Measurements from ENCODE around the gene PTCHD4.
A peak's percentile ranks its signal among the peaks of the same experiment; 100 is the strongest.

Gene PTCHD4

DNA sequence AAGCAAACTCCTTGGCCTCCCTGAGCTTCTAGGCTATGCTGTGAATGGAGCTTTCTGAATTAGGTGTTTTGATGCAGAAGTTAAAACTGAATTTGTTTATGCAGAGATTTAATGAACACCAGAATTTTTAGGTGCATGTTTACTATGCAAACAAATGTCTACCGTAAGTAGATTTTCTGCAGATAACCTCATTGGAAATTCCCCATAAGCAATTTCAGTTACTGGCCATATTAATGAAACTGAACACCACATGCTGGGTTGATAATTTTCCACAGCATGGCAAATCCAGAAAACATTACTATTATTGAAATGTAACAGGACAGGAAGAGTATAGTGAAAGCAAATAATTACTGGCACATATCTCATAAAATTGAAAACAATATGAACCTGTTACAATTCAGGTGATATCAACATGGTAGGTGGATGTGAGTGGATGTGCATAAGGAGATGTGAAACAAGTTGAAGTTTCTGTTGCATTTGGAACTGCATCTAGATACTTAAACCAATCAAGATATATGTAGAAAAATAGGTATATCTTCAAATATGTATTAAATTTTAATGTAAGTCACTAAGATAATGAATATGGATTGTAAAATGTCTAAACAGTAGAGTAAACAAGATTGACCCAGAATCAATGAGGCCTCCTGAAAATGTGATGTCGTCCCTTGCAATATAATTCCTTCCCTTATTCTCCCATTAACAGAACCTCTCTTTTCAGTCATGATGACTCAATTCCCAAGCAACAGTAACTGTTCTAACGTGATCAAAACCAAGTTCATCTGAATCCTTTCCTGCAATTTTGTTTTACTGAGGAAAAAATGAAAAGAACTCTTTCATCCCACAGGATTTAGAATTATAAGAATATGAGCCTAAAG, 11.0 kb downstream of the PTCHD4 start:
- DNase-seq: no peak

DNA sequence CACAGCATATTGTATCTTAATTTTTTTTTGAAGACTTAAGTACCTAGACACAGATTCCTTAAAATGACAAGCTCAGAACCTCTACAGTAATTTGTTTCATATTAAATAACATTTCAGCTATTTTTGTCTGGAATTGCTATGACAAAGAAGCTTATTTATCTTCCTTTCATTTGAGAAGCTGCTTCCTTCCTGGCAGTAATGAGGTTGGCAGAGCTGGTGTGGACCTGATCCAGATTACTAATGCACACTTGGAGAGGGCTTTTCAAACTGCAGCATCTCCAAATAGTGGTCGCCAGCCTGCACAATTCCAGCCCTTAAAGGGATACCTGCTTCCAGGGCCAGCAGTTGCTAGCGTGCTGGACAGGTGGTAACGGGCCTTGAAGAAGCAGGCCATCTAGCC, 12.1 kb downstream of the PTCHD4 start:
- no peak for DNase-seq

DNA sequence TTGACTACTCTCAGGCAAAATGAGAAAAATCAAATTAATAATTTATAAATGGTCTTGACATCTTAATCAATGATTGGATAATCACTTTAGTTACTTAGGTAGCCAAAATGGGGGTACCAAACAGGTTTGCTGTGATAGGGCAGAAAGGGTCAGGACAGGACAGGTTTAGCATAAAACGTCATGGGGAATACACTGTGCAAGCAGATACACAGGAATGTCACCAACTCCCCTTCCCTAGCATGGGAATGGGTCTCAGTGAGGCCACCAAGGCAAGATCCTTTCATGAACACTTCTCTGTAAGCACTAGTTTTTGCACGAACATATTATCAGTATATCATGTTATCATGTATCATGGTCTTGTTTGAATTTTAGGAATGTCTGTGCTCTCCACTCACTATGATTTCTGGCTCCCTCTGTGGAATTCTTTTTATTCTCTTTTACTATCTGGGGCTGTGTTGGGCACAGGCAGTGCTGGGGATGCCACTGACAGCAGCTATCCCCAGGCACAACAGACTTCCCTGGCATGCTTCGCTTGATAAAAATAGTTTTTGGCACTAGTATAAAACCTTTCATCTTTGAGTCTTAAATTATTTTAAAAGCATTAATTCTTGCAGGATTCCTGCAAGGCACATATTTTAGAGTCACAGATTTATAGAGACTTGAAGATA, 18.3 kb downstream of the PTCHD4 start:
- DNase-seq: no peak

DNA sequence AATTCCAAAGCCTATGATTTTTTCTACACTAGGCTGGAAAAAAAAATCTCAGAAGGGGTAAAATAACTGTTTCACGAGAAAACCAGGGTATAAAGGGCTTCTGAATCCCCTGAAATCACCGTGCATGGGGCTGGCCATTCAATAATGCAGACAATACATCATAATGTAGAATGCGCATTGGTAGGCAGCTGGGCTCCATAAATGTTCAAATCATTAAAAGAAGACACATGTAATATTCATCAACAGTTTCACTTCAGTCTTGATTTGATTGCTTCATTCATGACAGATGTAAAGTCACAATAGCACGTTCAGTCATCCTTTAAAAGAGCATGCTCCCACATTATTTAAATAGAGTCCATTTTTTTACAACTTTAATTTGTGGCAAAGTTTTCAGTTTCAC, 20.5 kb downstream of the PTCHD4 start:
- no peak for DNase-seq

DNA sequence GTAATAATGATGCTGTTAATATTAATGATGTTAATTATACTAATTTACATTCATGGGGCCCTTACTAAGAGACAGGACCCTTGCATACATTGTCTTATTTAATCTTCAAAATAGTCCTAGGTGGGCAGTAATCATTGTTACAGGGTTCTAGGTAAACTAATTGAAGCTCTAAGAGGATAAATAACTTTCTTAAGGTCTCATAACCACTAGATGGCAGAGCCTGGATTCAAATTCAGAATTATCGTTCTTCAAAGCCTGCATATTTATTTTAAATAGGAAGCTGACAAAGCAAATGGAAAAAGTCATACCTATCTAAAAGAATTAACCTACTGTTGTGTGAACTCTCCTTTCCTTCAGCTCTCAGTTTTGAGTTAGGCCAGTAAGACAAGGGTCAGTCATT, 23.5 kb downstream of the PTCHD4 start:
- no peak for DNase-seq

DNA sequence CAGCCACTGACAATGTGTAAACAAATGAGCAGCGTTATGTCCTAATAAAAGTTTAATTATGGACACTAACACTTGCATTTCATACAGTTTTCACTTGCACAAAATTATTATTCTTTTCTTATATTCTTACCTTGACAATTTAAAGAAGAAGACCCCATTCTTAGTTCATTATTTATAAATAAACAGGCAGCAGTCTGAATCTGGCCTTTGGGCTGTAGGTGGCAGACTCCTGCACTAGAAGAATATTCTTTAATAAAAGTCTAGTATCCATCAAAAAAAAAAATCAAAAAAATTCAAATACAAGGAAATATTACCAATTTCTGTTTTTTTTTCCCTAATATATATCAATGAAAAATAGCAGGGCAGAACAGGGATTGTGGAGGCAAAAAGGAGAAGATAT, 24.8 kb downstream of the PTCHD4 start:
- no peak for DNase-seq

DNA sequence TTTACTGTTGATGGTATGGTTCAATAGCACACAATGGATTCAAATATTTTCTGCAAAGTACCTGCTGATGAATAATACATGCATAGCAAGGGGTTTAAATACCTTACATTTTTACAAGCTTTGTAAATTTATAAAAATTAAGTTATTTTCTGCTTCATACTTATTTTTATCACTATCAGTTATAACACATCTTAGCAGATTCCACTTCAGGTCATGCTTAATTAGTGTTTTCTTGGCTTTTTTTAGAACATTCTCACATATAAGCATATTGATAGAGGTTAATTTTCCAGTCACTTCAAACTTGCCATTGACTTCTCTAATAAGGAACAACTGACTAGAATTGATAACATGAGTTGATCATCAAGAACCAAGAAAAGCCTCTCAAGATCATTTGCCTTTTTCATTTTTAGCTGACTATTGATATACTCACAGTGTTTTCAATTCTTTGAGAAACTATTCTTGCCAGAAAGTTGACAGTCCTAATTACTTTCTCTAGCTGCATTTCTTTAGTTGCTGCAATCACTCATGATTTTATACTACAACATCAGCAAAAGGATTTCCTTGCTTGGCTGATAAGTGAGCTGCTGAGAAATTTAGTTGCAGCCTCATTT, 25.8 kb downstream of the PTCHD4 start:
- no peak for DNase-seq

DNA sequence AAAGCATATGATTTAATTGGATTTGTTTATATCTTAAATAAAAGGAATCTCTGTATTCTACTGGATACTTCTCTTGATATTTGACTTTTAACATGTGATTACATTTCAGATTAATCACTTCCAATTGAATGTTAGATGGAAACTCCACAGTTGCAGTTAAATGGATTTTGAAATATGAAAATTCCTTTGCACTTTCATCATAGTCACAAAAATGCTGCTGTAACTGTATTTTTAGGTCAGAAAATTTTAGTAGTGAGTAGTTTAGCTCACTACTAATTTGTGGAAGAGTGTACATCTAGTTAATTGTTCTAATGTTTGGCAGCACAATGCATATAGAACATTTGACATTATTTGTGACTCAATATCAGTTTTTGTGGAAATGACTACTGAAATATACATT, 26.8 kb downstream of the PTCHD4 start:
- DNase-seq: no peak

DNA sequence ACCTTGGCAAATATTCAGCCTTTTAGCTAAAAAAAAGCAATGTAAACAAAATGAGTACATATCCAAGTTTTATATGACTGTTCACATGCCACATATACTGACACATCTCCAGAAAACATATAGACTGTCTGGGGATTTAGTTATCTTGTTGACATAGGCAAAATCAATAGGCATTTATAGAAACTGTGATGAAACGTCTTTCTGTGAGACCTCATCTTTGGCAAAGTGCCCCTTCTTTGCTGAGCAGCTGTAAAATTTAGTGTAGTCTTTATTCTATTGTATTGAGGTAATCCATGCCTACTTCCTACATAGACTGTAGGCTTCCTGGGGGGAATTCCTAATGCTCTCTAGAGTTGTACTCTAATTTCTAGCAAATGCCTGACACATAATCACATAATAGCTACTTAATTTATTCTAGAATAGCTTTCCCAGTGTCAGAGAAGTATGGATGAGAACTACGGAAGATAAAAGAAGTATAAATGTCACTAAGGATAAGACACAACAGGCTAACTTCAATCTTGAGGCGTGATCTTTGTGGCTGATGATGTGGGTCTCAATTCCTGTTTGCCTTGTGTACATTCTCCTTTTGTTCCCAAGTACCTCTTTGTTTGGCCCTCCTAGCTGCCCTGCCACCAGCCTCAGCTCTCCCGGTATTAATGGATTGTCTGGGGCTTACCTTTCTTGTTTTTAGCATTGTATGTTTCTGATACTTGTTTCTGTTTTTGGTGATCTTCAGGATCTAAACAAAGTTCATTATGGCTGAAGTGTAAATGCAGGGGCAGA, 30.6 kb downstream of the PTCHD4 start:
- no peak for DNase-seq

DNA sequence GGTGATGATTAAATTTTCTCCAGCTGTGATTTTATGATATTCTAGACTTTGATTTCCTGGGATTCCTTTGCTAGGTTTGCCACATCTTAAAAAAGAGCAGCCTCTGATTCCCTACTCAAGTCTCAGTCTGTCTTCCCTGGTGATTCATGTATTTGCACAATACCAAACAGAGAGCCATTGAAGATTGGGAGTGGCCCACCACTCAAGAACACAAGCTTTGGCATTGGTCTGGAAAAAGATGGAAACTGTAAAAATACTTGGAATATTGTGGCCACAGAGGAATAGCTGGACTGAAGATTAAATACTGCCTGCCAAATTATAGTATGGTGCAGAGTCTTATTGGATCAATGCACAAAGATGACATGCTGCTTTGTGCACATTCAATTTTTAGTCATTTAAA, 32.9 kb downstream of the PTCHD4 start:
- DNase-seq: no peak

DNA sequence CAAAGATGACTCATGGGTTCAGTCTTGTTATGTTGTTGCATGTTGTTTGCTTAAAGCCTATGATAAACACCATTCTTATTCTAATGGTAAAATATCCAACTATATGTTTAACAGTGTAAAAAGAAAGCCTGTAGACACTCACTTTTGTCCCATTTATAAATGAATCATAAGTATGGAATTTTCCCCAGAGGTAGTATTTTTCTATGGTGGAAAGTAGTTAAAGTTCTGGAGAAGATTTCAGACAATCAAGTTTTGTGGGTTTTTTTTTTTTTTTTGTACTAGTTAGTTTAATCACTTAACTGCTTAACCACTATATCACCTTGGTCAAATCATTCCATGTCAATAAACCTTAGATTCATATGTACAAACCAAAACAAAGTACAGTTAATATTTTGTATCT, 35.8 kb downstream of the PTCHD4 start:
- no peak for DNase-seq

DNA sequence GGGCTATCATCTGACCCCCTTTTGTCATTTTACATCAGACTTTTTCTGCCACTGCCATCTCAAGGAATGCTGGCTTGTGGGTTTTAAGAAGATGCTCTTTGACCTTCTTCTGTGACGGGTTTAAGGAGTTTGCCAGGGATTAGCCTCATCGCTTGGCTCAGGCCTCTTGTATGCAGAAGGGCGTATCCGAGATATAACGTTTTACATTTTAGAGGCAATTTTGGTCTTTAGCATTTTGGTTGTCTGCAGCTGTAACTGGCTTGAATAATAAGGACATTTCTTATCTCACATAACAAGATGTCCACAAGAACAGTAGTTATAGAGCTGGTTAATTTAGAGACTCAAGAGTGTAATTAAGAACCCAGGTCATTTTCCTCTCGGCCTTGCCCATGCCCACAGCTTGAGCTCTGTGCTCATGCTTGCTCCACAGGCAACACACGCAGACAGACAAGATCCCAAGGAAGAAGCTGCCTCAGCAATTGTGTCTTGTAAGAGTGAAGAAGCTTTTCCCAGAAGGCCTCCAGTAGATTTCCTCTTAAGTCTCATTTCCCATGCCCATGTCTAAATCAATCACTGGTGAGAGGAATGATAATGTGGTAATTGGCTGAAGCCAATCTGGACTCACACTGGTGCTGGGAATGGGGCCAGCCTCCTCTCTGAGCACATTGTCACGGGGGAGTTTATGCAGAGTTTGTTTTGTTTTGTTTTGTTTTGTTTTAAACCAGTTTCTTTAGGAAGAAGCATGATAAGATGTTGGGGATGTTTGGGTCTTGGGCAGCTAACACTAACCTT, 36.8 kb downstream of the PTCHD4 start:
- DNase-seq: peak; percentile 67

DNA sequence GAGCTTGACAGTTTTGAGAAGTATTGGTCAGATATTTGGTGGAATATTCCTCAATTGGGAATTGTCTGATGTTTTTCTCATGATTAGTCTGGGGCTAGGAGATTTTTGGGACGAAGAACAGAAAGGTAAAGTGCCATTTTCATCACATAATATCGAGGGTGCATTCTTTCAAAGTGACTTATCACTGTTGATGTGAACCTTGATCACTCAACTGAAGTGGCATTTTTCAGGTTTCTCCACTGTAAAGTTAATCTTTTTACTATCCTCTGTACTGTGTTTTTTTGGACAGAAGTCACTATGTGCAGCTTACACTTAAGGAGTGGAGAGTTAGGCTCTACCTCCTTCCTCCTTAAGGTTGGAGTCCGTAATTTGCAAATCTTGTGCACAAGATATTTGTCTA, 39.2 kb downstream of the PTCHD4 start:
- no peak for DNase-seq

DNA sequence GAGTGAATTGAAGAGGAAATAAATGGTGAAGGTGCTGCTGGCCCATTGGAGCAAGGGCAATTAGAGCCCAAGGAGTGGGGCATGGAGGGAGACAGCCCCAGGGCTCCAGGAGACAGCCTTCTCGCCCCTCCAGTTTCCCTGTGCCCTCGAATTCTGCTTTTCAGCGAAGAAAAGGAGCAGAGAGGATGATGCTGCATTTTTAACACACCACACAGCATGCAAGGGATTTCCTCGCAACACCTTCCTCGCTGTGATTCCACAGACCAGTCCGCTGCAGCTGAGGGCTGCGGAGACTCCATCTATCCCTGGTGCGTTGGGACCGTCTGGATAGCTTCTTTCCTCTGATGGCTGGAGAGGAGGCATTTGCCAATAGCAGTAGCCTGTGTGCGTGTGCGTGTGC, 41.7 kb downstream of the PTCHD4 start:
- peak; percentile 65 for DNase-seq

DNA sequence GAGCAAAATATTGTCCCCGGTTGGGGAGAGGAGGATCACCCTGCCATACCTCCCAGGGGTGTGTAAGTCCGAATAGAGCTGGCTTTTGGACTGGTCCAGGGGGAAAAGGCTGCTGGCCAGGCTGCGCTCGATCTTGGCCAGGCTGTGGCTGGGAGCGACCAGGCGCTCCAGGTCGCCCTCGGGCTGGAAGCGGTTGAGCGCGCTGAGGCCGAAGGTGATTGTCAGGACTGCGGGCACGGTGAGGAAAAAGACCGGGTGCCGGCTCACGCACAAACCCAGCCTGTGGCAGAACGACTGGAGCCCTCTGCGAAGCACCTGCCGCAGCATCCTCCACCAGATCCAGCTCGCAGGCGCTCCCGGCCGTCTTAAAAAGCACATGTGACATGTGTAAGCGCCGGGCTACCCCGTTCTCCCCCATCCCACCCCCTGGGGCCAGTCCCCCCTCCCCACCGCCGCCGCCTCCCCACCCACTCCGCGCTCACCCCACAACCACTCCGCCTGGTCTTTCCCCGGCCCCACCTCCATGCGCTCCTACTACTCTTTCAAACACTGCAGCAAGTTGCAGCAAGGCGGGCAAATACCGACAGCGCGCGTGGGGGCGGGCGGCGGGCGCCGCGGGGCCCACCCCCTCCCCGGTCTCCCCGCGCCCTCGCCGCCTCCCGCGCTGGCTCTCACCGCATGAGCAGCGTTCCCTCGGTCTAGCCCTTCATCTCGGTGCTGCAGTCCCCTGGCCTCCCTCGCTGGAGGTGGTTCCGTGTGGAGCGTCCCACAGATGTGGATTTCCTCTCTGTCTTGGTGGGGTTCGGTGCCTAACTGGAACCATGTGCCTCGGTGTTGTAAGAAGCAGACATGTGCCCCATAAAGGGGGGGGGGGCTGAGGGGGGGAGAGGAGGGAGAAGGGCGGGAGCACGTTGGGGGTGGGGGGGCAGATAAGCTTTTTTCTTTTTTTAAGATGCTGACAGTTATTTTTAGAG, 42.4 kb downstream of the PTCHD4 start:
- peak; percentile 81 for DNase-seq

DNA sequence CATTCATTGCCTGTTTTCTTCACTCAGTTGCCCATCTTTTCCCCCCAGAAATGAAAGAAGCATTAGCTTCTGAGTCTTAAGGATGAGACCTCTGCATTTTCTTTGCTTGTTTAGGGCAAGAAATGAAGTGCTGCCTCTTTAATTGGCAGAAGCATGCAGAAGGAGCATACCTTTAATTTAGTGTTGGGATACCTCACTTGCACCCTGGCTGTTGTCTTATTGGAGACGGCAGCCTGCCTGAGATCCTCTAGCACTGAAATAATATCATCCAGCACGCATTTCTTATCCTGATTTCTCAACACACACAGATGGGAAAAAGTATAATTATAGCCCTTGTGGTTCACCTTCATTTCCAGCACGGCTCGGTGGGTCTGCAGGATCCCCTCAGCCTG, 43.1 kb downstream of the PTCHD4 start:
- DNase-seq: no peak

DNA sequence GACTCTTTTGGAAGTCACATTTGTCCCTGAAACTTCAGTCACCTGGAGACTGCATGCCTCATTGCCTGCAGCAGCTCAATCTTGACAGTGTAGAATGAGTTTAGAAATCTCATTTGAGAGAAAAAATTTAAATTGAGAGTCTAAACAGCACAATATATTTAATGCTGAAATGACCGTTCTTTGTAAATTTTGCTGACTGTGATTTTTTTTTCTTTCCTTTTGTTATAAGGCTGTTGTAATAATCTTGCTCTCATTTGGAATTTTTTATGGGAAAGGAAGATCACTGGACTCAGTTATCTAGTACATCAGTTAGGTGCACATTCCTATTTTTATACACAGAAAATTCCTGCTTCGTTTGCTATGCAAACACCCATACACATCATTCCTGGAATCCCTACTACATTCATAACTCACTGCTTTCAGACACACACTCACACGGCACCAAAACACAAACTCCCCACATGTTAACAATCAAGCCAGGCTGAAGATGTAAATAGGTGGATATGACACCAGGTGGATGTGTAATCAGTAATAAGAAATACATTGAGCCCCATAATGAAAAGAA, 43.8 kb downstream of the PTCHD4 start:
- no peak for DNase-seq

DNA sequence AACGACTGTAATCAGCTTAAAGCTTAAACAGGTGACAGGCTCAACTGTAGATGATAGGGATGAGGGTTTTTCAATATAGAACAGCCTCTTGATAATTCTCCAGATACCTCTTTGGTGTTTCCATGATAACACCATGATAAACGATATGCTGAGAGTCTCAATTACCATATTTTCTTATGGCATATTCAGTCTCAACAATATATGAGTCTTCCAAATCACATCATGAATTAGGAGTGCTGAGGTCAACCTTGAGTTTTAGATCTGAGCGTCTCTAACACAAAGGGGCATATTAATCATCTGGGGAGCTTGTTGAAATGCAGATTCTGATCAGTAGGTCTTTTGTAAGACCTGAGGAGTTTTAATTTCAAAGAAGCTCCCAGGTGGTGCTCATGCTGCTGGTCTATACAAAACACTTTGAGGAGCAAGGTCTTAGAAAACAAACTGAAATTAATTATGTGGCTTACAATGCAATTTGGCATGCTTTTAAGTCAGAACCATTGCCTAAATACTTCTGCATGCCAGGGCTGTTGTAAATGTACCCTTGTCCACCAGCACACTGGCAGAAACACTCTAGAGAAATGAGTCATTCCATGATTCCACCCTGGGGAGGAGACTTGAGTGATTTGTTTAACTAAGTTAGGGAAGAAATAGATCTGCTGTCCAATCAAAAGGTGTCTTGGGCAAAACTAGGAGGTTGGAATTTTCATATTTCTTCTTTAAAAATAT, 49.6 kb downstream of the PTCHD4 start:
- no peak for DNase-seq

Data from retina (tissue), 1 donor.